ENCODE measurements around the gene CENPE.
A peak's percentile ranks its signal among the peaks of the same experiment; 100 is the strongest.

CENPE gene

DNA sequence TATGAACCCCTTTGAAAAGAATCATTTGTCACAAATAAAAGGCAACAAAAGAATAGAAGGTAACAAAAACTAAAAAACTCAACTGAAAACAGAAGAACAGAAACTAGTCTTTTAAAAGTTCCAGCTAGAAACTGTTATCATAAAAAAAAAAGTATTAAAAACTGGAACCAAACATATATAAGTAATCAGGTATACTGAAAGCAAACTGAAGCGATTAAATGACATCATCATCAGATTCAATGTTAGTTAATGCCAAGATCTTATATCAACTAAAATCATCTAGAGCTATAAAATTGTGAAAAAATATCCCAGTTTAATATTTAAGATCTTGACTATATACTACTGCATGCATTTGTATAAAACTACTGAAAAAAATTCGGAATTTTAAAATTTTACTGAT is 36.0 kb downstream of the CENPE start:
- no peak overlapping the region for H3K27ac ChIP-seq
- H3K4me2 ChIP-seq: no peak overlapping the region
- peaks cover 29% of the 10 kb centered on the region for H3K4me1 ChIP-seq (ENCODE audit: low read depth, poor library complexity, severe bottlenecking)
- no peak overlapping the region for H2AFZ ChIP-seq (ENCODE audit: low read depth)
- no peaks in the 10 kb centered on the region for H3K27me3 ChIP-seq (ENCODE audit: insufficient read depth, low read depth)
- no peak overlapping the region for H3K9ac ChIP-seq
- no peaks in the 10 kb centered on the region for H4K20me1 ChIP-seq (ENCODE audit: insufficient read depth)
- no peak overlapping the region for H3K4me3 ChIP-seq (IDR thresholded peaks at IDR 0.05; ENCODE audit: insufficient read depth, low read depth, low read length)
- H3K36me3 ChIP-seq (ENCODE audit: insufficient read depth): 0 out of 2 replicates have a peak, but pooled peaks cover 3% of the 10 kb centered on the region
- TF ChIP-seq CTCF (conservative IDR thresholded peaks at IDR 0.05; ENCODE audit: low read depth, low read length): no peak
- no peaks in the 10 kb centered on the region for H3K79me2 ChIP-seq (ENCODE audit: insufficient read depth, low read depth)

DNA sequence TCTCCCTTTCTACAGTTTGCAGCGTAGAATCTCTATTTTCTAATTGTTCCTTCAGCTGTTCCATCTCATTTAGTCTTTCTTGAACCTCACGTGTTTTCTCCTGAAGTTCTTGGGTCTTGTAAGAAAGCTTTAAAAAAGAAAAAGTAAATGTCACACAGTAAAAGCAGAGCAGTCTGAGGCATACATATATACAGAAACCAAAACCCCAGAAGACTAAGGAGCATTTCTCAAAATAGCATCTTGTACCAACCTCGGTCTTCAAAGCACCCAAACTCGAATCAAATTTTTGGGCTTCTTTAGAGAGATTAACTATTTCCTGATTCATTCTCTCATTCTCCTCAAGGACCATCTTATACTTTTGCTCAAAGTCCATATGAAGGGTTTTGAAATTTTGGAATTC is 39.4 kb downstream of the CENPE start:
- H3K36me3 ChIP-seq (ENCODE audit: insufficient read depth): peaks cover 3% of the 10 kb centered on the region; the same call in 1 of the 2 replicates
- H3K4me1 ChIP-seq (ENCODE audit: low read depth, poor library complexity, severe bottlenecking): peaks cover 29% of the 10 kb centered on the region
- peak overlapping the region; percentile 14 for H3K27ac ChIP-seq
- no peak for TF ChIP-seq CTCF (conservative IDR thresholded peaks at IDR 0.05; ENCODE audit: low read depth, low read length)
- peak overlapping the region; percentile 39 for H3K4me2 ChIP-seq
- H3K4me3 ChIP-seq (IDR thresholded peaks at IDR 0.05; ENCODE audit: insufficient read depth, low read depth, low read length): no peak overlapping the region
- peak overlapping the region; percentile 19; the same call in 1 of the 2 replicates for H2AFZ ChIP-seq (ENCODE audit: low read depth)
- no peaks in the 10 kb centered on the region for H3K79me2 ChIP-seq (ENCODE audit: insufficient read depth, low read depth)
- peak overlapping the region; percentile 2; the same call in 1 of the 2 replicates for H3K9ac ChIP-seq
- no peaks in the 10 kb centered on the region for H4K20me1 ChIP-seq (ENCODE audit: insufficient read depth)
- no peaks in the 10 kb centered on the region for H3K27me3 ChIP-seq (ENCODE audit: insufficient read depth, low read depth)

DNA sequence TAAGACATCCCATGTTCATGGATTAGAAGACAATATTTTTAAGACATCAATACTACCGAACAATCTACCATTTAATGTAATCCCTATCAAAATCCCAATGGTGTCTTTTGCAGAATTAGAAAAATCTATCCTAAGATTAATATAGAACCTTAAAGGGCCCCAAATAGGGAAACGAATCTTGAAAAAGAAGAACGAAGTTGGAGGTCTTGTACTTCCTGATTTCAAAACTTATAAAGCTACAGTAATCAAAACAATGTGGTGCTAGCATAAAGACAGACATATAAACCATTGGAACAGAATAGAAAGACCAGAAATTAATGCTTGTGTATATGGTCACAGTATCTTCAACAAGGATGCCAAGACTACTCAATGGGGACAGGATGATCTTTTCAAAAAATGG is 42.0 kb downstream of the CENPE start:
- H3K9ac ChIP-seq: no peak overlapping the region
- no peaks in the 10 kb centered on the region for H3K27me3 ChIP-seq (ENCODE audit: insufficient read depth, low read depth)
- H3K79me2 ChIP-seq (ENCODE audit: insufficient read depth, low read depth): no peaks in the 10 kb centered on the region
- H2AFZ ChIP-seq (ENCODE audit: low read depth): no peak overlapping the region
- no peak overlapping the region for H3K4me2 ChIP-seq
- H3K36me3 ChIP-seq (ENCODE audit: insufficient read depth): peaks cover 3% of the 10 kb centered on the region; the same call in 1 of the 2 replicates
- no peaks in the 10 kb centered on the region for H4K20me1 ChIP-seq (ENCODE audit: insufficient read depth)
- H3K4me3 ChIP-seq (IDR thresholded peaks at IDR 0.05; ENCODE audit: insufficient read depth, low read depth, low read length): no peak overlapping the region
- H3K27ac ChIP-seq: no peak overlapping the region
- H3K4me1 ChIP-seq (ENCODE audit: low read depth, poor library complexity, severe bottlenecking): peaks cover 29% of the 10 kb centered on the region
- TF ChIP-seq CTCF (conservative IDR thresholded peaks at IDR 0.05; ENCODE audit: low read depth, low read length): no peak

DNA sequence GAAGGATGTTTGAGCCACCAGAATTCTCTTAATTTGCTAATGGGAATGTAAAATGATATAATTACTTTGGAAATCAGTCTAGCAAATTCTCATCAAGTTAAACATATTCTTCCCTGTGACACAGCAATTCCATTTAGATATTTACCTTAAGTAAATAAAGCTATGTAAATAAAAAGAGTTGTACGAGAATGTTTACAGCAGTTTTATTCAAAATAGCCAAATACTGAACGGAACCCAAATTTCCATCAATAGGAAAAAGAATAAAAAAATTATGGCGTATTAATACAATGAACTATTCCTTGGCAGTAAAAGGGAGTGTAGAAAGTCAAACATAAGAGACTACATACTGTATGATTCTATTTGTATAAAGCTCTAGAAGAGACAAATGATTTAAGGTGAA is 45.8 kb downstream of the CENPE start:
- Histone ChIP-seq H3K4me1 (ENCODE audit: low read depth, poor library complexity, severe bottlenecking) (no peaks in the 10 kb centered on the region), H3K4me2 (no peak overlapping the region), H3K27me3 (ENCODE audit: insufficient read depth, low read depth) (no peaks in the 10 kb centered on the region), H3K4me3 (IDR thresholded peaks at IDR 0.05; ENCODE audit: insufficient read depth, low read depth, low read length) (no peak overlapping the region), H3K36me3 (ENCODE audit: insufficient read depth) (no peaks in the 10 kb centered on the region; the same call in none of the 2 replicates), H3K79me2 (ENCODE audit: insufficient read depth, low read depth) (no peaks in the 10 kb centered on the region), H3K9ac (no peak overlapping the region), H3K27ac (no peak overlapping the region), H2AFZ (ENCODE audit: low read depth) (no peak overlapping the region), H4K20me1 (ENCODE audit: insufficient read depth) (no peaks in the 10 kb centered on the region)
- TF ChIP-seq CTCF (conservative IDR thresholded peaks at IDR 0.05; ENCODE audit: low read depth, low read length): no peak

All from KMS-11 (cell line).